ENCODE measurements around the gene CTIF.

DNA sequence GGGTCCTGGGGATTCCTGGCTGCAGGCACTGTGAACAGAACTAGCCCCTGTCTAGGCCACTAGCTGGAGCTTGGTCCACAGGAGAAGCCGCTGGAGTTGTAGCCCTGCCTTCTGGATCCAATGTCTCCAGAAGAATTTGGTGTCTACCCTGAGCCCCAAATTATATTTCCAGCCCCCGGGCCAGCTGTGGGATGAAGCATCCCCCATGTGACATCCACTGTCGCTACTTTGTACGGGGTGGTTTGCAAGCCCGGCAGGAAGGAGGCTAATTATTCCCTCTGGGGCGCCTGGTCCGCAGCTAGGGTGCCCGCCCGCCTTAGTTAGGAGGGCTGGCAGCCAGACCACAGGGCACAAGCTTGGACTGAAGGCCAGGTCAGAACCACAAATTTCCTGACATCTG lies 305.4 kb downstream of the CTIF start:
- TF ChIP-seq, protein P1, sequence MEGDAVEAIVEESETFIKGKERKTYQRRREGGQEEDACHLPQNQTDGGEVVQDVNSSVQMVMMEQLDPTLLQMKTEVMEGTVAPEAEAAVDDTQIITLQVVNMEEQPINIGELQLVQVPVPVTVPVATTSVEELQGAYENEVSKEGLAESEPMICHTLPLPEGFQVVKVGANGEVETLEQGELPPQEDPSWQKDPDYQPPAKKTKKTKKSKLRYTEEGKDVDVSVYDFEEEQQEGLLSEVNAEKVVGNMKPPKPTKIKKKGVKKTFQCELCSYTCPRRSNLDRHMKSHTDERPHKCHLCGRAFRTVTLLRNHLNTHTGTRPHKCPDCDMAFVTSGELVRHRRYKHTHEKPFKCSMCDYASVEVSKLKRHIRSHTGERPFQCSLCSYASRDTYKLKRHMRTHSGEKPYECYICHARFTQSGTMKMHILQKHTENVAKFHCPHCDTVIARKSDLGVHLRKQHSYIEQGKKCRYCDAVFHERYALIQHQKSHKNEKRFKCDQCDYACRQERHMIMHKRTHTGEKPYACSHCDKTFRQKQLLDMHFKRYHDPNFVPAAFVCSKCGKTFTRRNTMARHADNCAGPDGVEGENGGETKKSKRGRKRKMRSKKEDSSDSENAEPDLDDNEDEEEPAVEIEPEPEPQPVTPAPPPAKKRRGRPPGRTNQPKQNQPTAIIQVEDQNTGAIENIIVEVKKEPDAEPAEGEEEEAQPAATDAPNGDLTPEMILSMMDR (IDR thresholded peaks at IDR 0.05; ENCODE audit: low read depth, low read length): no peak
- TF ChIP-seq EZH2phosphoT487 (IDR thresholded peaks at IDR 0.05; ENCODE audit: low read depth): no peak
